SK-MEL-5 (cell line): ENCODE measurements around the gene CRELD2. TPM values are rescaled to one million over a fixed set of nuclear protein-coding genes. Genes with fewer than 3 reads are reported as not detected.

Source experiments
- DNase-seq: peaks from one replicate; pipeline ENCODE4 v3.0.0-alpha.2; 2016; ENCODE audit warnings: low read depth, low spot score
- in situ Hi-C: cut with HindIII; loops from 2 replicates; pipeline ENCODE4 v1.10.0; 2016; ENCODE audit warnings: low sequenced_read_pairs, high pct_unique_total_duplicates, low pct_unique_long_range_greater_than_20kb
- polyA plus RNA-seq, 2 experiments: library from polyadenylated mRNA; depleted of rRNA; stranded (reverse); fragments of >200 nt; gene quantifications; 2 replicates each; pipeline ENCODE4 v1.2.3, GENCODE V29; 2015
- total RNA-seq: library from RNA; depleted of rRNA; stranded (reverse); fragments of >200 nt; shearing (Covaris generic); gene quantifications from 2 replicates; pipeline ENCODE4 v1.2.3, GENCODE V29; 2014; rRNA removed

The CRELD2 gene
- 145 and 162 TPM in 2 replicates for total RNA-seq
- 219 and 248 TPM in 2 replicates for polyA plus RNA-seq (2015; cell fraction: cytosol; rRNA removed)
- polyA plus RNA-seq (2015; cell fraction: nucleus; rRNA removed) = 178 and 199 TPM in 2 replicates

DNA sequence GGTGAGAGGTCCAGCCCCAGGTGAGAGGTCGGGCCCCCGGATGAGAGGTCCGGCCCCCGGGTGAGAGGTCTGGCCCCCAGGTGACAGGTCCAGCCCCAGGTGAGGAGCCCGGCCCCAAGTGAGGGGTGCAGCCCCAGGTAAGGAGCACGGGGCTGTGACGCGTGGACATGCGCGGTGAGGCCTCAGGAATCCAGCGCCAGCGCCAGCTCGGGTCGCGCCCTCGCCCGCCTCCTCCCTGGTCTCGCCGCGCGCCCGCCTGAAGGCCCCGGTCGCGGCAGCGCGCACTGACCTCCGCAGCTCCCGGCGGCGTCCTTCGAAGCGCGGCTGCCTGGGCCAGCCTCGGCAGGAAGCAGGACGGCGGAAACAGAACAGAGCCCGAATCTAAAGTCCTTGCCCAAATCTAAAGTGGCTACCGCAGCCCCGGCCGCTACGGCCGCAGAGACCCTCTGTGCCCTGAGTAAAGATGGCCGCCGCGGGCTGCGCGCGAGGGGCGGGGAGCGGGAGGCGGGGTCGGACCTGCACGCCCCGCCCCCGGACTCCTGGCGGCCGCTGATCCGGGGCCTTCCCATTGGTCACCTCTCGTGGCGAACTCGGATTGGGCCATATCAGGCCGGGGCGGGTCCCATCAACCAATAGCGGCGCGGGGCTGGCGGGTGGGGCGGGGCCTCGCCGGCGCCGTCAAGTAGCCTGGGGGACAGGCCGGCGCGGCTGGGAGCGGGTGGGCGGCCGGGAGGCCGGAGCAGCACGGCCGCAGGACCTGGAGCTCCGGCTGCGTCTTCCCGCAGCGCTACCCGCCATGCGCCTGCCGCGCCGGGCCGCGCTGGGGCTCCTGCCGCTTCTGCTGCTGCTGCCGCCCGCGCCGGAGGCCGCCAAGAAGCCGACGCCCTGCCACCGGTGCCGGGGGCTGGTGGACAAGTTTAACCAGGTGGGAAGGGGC, at the start of gene CRELD2, which contains the start of gene ALG12:
CRELD2 (plus strand) TSS at position 661 of the 937 bp plus-strand sequence; CDS start at position 797, 136 bp downstream.
ALG12 (minus strand) TSS at position 465 of the 937 bp plus-strand sequence. CDS start 4,673 bp downstream, outside the sequence.
- peak; percentile 97 for DNase-seq
- in situ Hi-C loops = no loop called here

DNA sequence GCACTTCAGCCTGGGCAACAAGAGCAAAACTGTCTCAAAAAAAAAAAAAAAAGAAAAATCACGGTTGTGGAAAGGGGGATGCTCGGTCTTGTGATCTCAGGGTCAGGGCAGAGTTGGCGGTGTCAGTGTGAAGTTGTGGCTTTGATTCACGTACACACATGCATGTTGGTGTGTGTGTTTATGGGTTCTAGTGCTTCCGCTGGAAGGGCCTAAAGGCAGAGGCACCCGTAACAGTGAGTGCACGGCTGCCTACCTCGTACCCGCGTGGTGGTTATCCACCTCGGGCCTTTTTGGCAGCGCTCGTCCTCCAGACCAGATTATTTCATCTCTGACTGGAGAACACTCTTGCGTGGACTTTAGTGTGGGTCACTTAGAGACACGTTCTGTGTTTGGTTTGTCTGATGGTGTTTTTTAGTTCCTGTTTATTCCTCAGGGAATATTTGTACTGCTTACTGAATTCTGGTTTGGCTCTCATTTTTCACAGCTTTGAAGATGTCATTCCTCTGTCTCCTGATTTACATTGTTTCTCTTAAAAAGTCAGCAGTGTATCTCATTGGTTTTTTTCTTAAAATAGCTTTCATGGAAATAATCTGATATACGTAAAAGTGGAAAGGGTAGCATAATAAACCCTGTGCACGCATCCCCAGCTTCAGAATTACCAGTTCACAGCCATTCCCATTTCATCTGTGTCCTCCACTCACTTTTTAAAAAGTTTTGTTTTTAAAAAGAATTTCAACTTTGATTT, 49.2 kb upstream of the CRELD2 start:
- in situ Hi-C loops = no loop called here
- DNase-seq = no peak

- DNase-seq = no peak
- in situ Hi-C loops = no loop called here
These were observed 48.4 kb upstream of the CRELD2 start for GRCh38 chr22:49869845-49870712.

DNA sequence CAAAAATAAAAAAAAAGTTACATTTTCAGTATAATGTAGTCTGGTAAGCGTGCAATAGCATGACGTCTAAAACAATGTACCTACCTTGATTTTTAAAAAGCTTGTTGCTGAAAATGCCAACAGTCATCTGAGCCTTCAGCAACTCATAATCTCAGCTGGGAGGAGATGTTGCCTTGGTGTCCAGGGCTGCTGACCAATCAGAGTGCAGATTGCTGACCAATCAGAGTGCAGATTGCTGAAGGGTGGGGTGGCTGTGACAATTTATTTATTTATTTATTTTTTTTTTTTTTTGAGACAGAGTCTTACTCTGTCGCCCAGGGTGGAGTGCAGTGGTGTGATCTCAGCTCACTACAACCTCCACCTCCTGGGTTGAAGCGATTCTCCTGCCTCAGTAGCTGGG, 47.0 kb upstream of the CRELD2 start:
- in situ Hi-C loops = no loop called here
- peak; percentile 41 for DNase-seq

DNA sequence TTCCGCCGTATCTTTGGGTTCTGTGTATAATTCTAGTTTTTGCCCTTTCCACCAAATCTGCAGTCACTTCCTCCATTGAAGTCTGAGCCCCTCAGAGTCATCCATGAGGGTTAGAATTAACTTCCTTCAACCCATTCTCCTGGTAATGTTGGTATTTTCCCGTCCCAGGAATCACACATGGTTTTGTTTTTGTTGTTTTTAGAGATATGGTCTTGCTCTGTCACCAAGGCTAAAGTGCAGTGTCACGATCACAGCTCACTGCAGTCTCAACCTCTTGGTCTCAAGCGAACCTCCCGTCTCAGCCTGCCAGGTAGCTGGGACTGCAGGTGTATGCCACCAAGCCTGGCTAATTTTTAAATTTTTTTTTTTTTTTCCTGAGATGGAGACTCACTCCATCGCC, 46.1 kb upstream of the CRELD2 start:
- in situ Hi-C loops = no loop called here
- no peak for DNase-seq

GRCh38 chr22:49873228-49873940, 45.0 kb upstream of the CRELD2 start:
- DNase-seq = no peak
- in situ Hi-C loops = no loop called here

GRCh38 chr22:49877642-49878041, 40.8 kb upstream of the CRELD2 start:
- in situ Hi-C loops = no loop called here
- no peak for DNase-seq

DNA sequence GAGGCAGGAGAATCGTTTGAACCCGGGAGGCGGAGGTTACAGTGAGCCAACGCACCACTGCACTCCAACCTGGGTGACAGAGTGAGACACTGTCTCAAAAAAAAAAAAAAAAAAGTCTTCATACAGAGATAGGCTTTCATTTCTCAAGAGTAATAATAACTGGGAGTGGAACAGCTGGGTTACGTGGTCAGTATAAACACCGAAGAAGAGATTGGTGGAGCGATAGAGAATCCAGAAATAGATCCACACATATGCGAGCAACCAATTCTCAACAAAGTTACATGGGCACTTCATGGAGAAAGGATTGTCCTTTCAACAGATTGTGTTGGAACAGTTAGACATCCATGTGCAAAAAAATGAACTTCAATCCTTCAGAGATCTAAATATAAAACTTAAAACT, 40.2 kb upstream of the CRELD2 start:
- no peak for DNase-seq
- in situ Hi-C loops = no loop called here

GRCh38 chr22:49879871-49880270, 38.6 kb upstream of the CRELD2 start:
- in situ Hi-C loops = no loop called here
- no peak for DNase-seq

GRCh38 chr22:49880281-49880680, 38.2 kb upstream of the CRELD2 start:
- no peak for DNase-seq
- in situ Hi-C loops = no loop called here

DNA sequence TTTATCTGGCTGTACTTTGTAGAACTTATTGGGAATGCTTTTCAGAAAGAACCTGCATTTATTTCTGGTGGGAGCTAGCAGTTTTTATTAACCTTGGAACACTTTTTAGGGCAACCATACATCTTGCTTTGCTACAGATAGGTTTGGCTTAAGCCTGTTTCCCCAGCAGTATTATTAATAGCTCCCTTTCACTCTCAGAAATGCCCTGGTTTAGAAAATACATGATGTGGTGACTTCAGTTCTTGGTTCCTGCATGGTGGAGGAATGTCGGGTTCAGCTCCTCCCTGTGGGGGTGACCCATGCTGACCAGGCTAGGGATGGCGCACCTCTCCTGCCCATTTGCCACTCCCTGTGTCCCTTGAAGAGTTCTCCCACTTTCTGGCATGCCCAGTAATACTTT, 36.6 kb upstream of the CRELD2 start:
- no peak for DNase-seq
- in situ Hi-C loops = no loop called here

DNA sequence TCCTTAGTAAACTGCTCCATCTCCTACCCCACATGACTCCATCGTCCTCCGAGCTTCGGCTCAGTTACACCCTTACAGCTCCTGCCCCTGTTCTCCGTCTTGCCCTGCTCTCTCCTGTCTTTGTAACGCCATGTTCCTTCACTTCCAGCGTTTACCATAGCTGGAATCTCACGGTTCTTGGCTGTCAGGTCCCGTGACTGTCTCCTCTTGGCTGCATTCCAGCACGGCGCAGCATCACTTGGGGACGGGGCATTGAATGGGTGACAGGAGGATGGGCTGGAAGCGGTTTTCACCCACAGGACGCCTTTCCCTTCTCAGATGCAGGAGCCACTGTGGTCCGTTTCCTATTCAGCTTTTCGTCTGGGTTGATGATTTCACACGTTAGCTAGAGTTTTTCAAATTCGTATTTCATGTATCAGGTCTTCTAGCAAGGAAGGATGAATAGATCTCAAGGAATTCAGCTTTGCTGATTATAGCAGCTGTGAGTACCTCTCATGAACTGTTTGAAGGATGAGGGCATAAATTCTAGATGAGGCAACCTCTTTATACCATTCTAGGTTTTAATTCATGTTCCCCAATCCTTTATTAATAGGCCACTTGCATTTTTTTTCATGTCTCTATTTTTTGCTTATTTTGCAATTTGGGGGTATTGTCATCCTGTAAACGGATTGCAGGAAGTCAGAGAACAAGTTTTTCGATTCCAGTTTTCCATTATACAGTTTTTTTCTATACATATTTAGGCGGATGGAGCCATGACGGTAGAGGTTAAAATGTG, 35.7 kb upstream of the CRELD2 start:
- DNase-seq = no peak
- in situ Hi-C loops = no loop called here

DNA sequence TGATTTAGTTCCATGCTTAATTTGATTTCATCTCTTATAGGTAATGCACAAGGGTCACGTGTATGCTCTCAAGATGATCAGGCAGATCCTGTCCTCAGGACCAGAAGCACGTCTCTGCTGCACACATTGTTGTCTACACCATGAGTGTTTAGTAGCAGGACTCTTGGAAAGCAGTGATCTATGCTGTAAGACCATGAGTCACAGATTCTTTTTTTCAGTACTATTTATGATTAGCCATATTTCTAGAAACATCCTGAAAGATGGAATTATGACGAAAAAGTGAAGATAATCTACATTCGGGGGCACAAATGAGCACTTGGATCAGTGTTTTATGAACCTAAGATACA, 35.2 kb upstream of the CRELD2 start:
- DNase-seq = no peak
- in situ Hi-C loops = no loop called here

GRCh38 chr22:49884075-49884474, 34.4 kb upstream of the CRELD2 start:
- DNase-seq = no peak
- in situ Hi-C loops = no loop called here

DNA sequence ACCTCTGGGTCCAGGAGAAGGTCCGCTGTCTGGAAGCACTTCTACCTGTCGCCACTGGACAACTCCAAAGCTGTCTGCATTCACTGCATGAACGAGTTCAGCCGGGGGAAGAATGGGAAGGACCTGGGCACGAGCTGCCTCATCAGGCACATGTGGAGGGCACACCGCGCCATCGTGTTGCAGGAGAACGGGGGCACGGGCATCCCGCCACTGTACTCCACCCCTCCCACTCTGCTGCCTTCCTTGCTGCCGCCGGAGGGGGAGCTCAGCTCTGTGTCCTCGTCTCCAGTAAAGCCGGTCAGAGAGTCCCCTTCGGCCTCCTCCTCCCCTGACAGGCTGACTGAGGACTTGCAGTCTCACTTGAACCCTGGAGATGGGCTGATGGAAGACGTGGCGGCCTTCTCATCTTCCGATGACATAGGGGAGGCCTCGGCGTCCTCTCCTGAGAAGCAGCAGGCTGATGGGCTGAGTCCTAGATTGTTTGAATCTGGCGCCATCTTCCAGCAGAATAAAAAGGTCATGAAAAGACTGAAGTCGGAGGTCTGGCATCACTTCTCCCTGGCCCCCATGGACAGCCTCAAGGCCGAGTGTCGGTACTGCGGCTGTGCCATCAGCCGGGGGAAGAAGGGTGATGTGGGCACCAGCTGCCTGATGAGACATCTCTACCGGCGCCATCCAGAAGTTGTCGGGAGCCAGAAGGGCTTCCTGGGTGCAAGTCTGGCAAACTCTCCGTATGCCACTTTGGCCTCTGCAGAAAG, 33.8 kb upstream of the CRELD2 start:
- DNase-seq = no peak
- in situ Hi-C loops = no loop called here

GRCh38 chr22:49885281-49885680, 33.2 kb upstream of the CRELD2 start:
- in situ Hi-C loops = no loop called here
- DNase-seq = no peak
